CD4-positive, alpha-beta T cell treated with Interleukin-1 beta for 1 hour (primary cell): ENCODE measurements around the gene HOXB6.

ENCODE experiments used
- DNase-seq, 2 donors: peaks; one replicate each; pipeline ENCODE4 v3.0.0-alpha.2; 2020 to 2022

The HOXB6 gene

GRCh38 chr17:48564188-48565021, 40.4 kb downstream of the HOXB6 start:
- DNase-seq: no peak

- DNase-seq: no peak
These were observed 41.0 kb downstream of the HOXB6 start for GRCh38 chr17:48563867-48564187.

DNA sequence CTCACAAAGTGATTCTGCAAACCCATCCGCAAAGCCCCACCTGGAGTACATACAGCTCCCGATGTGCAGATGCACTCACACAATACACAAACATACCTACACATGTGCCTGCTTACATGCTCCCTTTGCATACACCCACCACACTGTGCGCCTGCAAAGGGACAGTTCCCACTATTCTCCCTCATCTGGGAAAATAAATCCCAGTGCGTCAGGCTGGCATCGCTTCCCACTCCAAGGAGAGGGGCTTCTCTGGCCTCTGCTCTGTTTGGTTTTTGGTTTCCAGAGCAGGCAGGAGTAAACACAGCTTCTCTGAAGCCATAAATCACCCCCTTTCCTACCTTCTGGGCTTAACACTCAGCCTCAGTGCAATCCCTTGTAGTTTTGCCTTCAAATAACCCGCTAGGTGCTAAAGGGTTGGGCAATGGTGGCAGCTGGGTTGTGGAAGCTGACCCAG, 41.4 kb downstream of the HOXB6 start:
- no peak for DNase-seq

DNA sequence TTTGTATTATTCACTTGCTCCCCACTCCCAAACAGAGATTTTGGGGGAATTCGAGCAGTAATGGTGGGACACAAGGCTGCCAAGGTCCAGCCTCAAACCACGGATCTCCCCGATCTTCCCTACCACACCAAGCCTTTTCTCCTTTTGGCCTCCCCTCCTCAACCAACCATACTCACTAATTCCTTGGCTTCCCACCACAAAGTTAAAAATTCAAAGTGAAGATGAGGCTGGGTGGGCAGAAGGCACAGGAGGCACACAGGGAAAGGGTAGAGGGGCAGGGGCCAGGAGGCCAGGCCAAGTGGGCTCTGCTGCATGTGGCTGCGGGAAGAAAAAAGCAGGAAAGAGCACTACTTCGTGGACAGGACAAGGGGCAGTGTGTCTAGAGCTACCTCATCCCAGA, 41.9 kb downstream of the HOXB6 start:
- DNase-seq: no peak

GRCh38 chr17:48561884-48562810, 42.6 kb downstream of the HOXB6 start:
- DNase-seq: no peak

DNA sequence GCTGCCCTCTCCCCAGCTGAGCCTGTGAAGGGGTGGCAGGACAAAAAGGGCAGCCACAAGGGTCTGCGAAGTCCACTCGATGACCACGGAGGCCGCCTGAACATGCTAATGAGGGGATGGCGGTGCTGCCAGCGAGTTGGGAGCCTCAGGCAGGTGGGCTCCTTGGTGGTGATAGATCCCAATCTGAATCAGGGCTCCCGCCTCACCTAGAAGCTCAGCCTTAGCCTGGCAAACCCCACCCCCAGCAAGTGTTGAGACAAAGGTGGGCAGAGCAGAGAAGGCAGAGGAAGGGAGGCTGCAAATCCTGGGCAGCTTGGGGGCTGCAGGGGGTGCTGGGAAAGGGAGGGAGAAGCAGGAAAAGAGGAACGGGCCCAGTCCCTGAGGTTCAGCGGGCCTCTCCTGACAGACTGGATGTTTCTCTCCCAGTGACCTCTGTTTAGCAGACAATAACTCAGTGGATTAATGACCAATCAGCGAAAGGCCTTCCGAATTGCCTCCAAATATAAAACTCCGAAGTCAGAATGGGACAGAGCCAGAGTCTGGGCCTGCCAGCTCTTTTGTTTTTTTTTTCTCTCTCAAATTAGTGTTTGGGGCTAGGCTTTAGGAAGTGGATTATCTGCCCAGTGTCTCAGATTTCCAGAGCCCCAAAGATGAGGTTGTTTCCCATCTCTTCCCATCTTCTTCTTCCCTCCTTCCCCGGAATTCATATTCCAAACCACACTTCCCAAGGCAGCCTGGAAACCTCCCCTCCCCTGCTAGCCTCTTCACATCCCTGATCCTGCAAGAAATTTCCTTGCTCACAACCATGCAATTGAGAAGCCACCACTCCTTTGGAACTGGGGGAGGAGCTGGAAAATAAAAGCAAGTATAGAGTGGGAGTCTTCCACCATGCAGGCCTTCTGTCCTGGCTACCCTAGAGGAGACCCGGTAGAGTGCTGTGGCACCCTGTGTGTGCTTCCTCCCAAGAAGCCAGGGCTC, 44.7 kb downstream of the HOXB6 start:
- DNase-seq: no peak

DNA sequence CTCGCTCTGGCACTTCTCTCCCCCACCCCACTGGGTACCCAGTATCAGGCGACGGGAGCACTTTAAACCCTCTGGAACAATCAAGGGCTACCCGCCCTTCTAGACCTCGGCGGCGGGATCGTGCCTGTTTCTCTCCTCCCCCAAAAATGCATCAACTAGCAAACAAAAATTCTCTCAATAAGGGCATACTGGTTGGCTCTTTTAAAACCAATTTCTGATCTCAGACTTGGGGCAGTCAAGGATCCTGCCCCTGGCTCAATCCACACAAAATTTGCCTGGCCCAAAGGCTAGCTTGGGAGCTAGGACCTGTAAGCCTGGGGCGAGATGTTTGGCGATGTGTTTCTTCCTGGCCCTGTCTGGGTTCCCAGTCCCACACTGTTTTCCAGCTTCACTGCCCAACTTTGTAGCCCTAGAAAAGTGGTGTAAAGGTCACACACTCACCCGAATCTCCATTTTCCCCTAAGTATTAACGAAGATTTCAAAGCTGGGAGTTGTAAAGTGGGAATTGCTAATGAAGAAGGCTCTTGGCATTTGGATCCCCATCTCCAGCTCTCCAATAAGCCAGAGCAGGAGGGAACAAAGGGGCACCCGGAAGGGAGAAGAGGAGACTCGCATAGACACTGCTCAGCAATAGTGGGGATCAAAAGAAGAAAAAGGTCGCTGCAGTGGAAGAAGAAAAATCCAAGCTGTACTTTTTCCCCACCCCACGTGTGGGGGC, 45.5 kb downstream of the HOXB6 start:
- no peak for DNase-seq

DNA sequence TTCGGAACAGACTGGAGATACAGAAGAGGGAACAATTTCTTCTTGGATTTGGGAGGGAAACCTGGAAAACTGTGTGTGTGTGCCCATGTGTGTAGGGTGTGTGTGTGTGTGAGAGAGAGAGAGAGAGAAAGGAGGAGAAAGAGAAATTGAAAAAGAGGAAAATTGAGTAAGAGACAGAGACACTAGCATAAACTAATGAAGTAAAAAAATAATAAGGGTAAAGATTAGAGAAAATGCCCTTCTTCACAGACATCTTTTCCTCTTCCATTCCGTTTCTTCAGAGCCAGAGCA, 46.0 kb downstream of the HOXB6 start:
- no peak for DNase-seq

DNA sequence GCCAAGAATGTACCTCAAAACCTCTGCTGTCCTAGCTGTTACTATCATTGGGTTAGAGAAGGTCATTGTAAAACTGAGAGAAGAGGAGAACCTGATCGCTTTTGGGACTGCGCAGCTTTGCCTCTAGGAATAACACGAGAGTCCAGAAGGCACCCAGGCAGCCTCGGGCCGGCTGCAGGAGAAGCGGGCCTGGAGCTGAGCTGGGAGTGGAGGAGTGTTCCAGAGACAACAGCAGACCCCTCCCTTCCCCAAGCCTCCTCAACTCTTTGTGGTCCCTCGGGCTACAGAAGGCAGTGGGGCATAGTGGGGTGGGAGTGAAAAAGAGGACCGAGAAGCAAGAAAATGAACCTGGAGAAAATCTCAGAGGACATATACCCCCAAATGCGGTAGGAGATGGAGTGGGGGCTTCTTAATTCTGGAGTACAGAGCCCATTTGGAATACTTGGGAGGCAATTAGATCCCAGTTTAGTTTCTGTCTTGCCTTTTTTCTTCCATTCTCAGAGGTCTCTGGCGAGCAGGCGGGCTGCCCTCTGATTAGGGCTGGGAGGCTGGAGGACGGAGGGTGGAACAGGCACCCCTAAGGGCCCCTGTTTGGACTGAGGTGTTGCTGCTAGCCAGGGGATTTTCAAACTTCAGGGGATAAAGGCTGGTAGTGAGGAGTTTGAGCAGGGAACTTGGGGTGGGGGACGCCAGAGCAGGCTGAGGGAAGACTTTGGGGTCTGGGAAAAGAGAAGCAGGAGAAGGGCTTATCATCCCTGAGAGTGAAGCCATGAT, 46.5 kb downstream of the HOXB6 start:
- no peak for DNase-seq

DNA sequence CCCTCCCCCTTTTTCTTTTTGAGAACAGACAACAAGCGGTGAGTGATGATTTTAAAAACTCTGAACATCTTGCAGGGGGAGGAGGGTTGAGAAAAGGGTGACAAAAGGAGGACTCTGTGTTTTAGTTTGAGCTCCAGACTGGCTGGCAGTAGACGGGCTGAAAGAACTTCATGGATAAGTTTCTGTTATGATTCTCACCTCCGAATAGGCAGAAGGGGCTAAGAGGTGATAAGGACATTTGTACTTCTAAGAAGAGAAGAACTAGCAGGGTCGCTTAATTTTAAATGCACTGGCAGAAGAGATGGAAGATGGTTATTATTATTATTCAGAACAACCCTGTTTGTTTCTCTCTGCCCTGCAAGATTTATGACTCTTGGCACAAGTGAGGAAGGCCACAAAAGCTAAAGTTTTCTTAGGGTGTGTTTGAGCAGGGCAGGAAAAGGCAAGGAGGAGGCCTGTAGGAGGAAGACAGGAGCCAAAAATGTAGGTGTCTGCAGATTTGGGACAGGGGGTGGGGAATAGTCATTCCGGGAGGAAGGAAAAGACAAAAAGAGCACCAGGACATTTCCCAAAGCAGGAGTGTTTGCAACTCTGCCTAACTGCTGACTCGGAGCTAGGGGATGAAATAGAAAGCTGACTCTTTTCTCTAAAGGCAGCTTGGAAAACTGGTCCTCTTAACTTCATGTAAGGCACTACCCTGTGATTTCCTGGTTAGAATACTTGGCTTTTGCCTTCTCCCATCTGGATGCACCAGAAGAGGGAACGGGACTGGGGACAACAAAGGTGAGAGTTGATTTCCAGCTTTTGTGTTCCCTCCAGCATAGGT, 48.0 kb downstream of the HOXB6 start:
- no peak for DNase-seq

- DNase-seq: no peak
These were observed 48.6 kb downstream of the HOXB6 start for GRCh38 chr17:48556229-48556575.

GRCh38 chr17:48555258-48556228, 49.2 kb downstream of the HOXB6 start:
- no peak for DNase-seq

GRCh38 chr17:48554412-48555257, 50.2 kb downstream of the HOXB6 start:
- no peak for DNase-seq

GRCh38 chr17:48553826-48554225, 51.0 kb downstream of the HOXB6 start:
- no peak for DNase-seq

- no peak for DNase-seq
These were observed 51.6 kb downstream of the HOXB6 start for GRCh38 chr17:48553190-48553547.

GRCh38 chr17:48552466-48553189, 52.2 kb downstream of the HOXB6 start:
- DNase-seq: no peak

GRCh38 chr17:48551596-48552465, 53.0 kb downstream of the HOXB6 start:
- DNase-seq: no peak
